GM12878 (cell line): ENCODE measurements around the gene SENP3. TPM values are rescaled to one million over a fixed set of nuclear protein-coding genes. Genes with fewer than 3 reads are reported as not detected.
A peak's percentile ranks its signal among the peaks of the same experiment; 100 is the strongest.

Experiments used
- BCLAF1 ChIP-seq: fragments of 450-650 bp; IDR thresholded peaks from 2 replicates; pipeline ENCODE4 v1.6.1; 2017; ENCODE audit warnings: antibody characterized with exemption, mild to moderate bottlenecking, moderate library complexity
- BHLHE40 ChIP-seq, 2 experiments: fragments of 450-650 bp in 1 of 2; IDR thresholded peaks; 2 replicates each; pipeline ENCODE4 v1.6.1; 2011 to 2017; ENCODE audit warnings: low read depth in 2 of 2, borderline replicate concordance in 1 of 2, improper control_type of control experiment in 1 of 2, low read length in 1 of 2, mild to moderate bottlenecking in 1 of 2
- CBFB ChIP-seq: IDR thresholded peaks from 2 replicates; pipeline ENCODE4 v1.6.1; 2016; ENCODE audit warnings: antibody characterized with exemption, low read depth
- CHD1 ChIP-seq: IDR thresholded peaks from 2 replicates; pipeline ENCODE4 v1.6.1; 2012; ENCODE audit warnings: low read depth, low read length, improper control_type of control experiment
- FOXK2 ChIP-seq: fragments of 450-650 bp; IDR thresholded peaks from 2 replicates; pipeline ENCODE4 v1.6.1; 2017; ENCODE audit warnings: mild to moderate bottlenecking, moderate library complexity
- IKZF2 ChIP-seq, 2 experiments: fragments of 450-650 bp; IDR thresholded peaks; 2 replicates each; pipeline ENCODE4 v1.6.1; 2017; ENCODE audit warnings: mild to moderate bottlenecking in 2 of 2, moderate library complexity in 2 of 2
- KLF5 ChIP-seq: fragments of 450-650 bp; IDR thresholded peaks from 2 replicates; pipeline ENCODE4 v1.6.1; 2014; ENCODE audit warnings: mild to moderate bottlenecking; ENCODE audit not compliant: partially characterized antibody
- MAX ChIP-seq: IDR thresholded peaks from 2 replicates; pipeline ENCODE4 v1.6.1; 2012; ENCODE audit warnings: low read depth, low read length, improper control_type of control experiment
- MLLT1 ChIP-seq: fragments of 450-650 bp; IDR thresholded peaks from 2 replicates; pipeline ENCODE4 v1.6.1; 2016; ENCODE audit warnings: mild to moderate bottlenecking
- PBX3 ChIP-seq: IDR thresholded peaks from 2 replicates; pipeline ENCODE4 v1.6.1; 2011; ENCODE audit warnings: mild to moderate bottlenecking, low read depth, low read length, moderate library complexity; ENCODE audit not compliant: insufficient replicate concordance
- POU2F2 ChIP-seq: IDR thresholded peaks from 3 replicates; pipeline ENCODE4 v1.6.1; 2011; ENCODE audit warnings: low read depth, mild to moderate bottlenecking, low read length, borderline replicate concordance
- RBBP5 ChIP-seq: fragments of 200-600 bp; sonication (generic); conservative IDR thresholded peaks from 2 replicates; pipeline ENCODE4 v1.6.1; 2016
- RELB ChIP-seq: fragments of 450-650 bp; IDR thresholded peaks from 2 replicates; pipeline ENCODE4 v1.6.1; 2017; ENCODE audit warnings: low read depth, mild to moderate bottlenecking, moderate library complexity
- RUNX3 ChIP-seq: IDR thresholded peaks from 2 replicates; pipeline ENCODE4 v1.6.1; 2012; ENCODE audit warnings: low read length, inconsistent platforms
- STAT3 ChIP-seq: IDR thresholded peaks from 2 replicates; pipeline ENCODE4 v1.6.1; 2011; ENCODE audit warnings: low read depth, low read length, improper control_type of control experiment
- TAF1 ChIP-seq: IDR thresholded peaks from 2 replicates; pipeline ENCODE4 v1.6.1; 2011; ENCODE audit warnings: mild to moderate bottlenecking, low read depth, low read length, borderline replicate concordance
- YBX1 ChIP-seq: fragments of 450-650 bp; IDR thresholded peaks from 2 replicates; pipeline ENCODE4 v1.6.1; 2016; ENCODE audit warnings: antibody characterized with exemption
- polyA plus RNA-seq, 11 experiments: library from polyadenylated mRNA; depleted of rRNA in 4 of 11; unstranded in 6 of 11; stranded (reverse) in 5 of 11; fragments of >200 nt; fragmentation: Nextera tagmentation in 4 of 11; fragmentation: Illumina TruSeq in 1 of 11; extraction: Ambion mirVana in 4 of 11; extraction: Trizol in 1 of 11; gene quantifications; 1 replicate in 1 of 11; 2 replicates in 10 of 11; pipeline versions ENCODE4 v1.2.1 to v1.2.3, GENCODE V29; 2011 to 2016; ENCODE audit warnings: inconsistent platforms in 2 of 11, missing spikeins in 2 of 11, low read depth in 1 of 11
- total RNA-seq, 4 experiments: library from RNA; depleted of rRNA in 3 of 4; stranded (reverse); fragments of >200 nt in 3 of 4; fragmentation: Illumina TruSeq in 1 of 4; extraction: Trizol in 1 of 4; gene quantifications; 2 replicates each; pipeline versions ENCODE4 v1.2.1 to v1.2.3, GENCODE V29; 2013 to 2021
- TF ChIP-seq, protein P1 (sequence below): fragments of 150-350 bp; IDR thresholded peaks from 2 replicates; pipeline ENCODE4 v1.6.1; 2016; ENCODE audit warnings: low read depth, low read length

Gene SENP3
- total and polyA plus RNA-seq, 10 of the 15 experiments (the other 5 are each of a cell fraction or from before 2014, with no cell fraction given): 1.8 to 113 (median 72.3) TPM

DNA sequence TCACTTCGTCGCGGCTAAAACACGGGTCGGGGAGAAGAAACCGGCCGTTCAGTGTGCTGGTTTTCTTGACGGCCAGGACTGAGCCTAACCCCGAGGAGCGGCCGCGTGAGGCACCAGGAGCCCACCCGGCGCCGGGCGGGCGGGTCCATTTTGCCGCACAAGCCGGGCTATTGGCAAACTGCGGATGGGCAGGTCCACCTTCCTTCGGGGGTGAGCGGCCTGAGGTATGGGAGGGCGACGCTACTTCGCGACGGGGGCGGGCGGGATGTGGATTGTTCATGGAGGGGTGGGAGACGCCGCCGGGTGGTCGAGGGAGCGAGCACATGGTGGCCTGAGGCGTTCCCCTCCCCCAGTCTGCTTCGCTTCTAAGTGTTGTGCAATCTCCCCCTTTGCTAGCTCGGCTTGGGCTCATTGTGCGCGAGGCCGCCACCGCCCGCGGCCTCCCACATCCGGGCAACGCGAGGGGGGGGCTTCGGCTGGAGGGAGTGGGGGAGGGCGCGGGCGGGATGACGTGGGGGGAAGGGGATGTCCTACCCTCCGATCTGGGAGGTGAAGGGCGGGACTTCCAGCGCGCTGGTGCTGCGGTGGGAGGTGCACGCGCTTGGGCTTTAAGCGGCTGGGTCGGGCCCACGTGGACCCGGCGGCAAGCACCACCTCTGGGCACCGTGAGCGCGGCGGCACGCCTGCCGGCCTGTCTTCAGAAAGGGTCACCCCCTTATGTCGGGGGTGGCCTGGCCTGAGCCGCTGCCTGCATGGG, 11.8 kb downstream of the SENP3 start (continued):
- TF ChIP-seq, protein P1, sequence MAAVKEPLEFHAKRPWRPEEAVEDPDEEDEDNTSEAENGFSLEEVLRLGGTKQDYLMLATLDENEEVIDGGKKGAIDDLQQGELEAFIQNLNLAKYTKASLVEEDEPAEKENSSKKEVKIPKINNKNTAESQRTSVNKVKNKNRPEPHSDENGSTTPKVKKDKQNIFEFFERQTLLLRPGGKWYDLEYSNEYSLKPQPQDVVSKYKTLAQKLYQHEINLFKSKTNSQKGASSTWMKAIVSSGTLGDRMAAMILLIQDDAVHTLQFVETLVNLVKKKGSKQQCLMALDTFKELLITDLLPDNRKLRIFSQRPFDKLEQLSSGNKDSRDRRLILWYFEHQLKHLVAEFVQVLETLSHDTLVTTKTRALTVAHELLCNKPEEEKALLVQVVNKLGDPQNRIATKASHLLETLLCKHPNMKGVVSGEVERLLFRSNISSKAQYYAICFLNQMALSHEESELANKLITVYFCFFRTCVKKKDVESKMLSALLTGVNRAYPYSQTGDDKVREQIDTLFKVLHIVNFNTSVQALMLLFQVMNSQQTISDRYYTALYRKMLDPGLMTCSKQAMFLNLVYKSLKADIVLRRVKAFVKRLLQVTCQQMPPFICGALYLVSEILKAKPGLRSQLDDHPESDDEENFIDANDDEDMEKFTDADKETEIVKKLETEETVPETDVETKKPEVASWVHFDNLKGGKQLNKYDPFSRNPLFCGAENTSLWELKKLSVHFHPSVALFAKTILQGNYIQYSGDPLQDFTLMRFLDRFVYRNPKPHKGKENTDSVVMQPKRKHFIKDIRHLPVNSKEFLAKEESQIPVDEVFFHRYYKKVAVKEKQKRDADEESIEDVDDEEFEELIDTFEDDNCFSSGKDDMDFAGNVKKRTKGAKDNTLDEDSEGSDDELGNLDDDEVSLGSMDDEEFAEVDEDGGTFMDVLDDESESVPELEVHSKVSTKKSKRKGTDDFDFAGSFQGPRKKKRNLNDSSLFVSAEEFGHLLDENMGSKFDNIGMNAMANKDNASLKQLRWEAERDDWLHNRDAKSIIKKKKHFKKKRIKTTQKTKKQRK: no peak
- TF ChIP-seq TAF1 (peak; percentile 82; the same call in 1 of the 2 replicates), RBBP5 (no peak), MLLT1 (peak; percentile 59; the same call in 1 of the 2 replicates), MAX (peak; percentile 94), RELB (0 out of 2 replicates have a peak, but pooled peaks have one; percentile 41), IKZF2 (IDR thresholded peaks at IDR 0.05) (0 out of 4 replicates have a peak, but pooled peaks of 1 of the 2 experiments have one; percentile 29), STAT3 (no peak), CBFB (peak; percentile 62; the same call in 1 of the 2 replicates), CHD1 (0 out of 2 replicates have a peak, but pooled peaks have one; percentile 32), BHLHE40 (IDR thresholded peaks at IDR 0.05; ENCODE audit: borderline replicate concordance in 1 of 2, low read depth in 2 of 2, low read length in 1 of 2) (peak; percentile 41 to 70; a peak in 3 of 4 replicates), BCLAF1 (peak; percentile 53; the same call in 1 of the 2 replicates), PBX3 (peak; percentile 56), POU2F2 (peak; percentile 77; the same call in 2 of the 3 replicates), FOXK2 (peak; percentile 89), RUNX3 (peak; percentile 74), YBX1 (no peak), KLF5 (no peak)
